Chondrocyte (in vitro differentiated cells): Measurements from ENCODE around the gene PTPRQ. TPM values are rescaled to one million over a fixed set of nuclear protein-coding genes. Genes with fewer than 3 reads are reported as not detected.

Experiments
- DNase-seq: peaks from one replicate; pipeline ENCODE4 v3.0.0; 2021; ENCODE audit warnings: mixed read lengths, low spot score
- H3K27ac Mint-ChIP-seq: one replicate; pipeline ENCODE4 v1.8.0; 2021; ENCODE audit warnings: mild to moderate bottlenecking, moderate library complexity, mixed read lengths; ENCODE audit not compliant: unreplicated experiment
- H3K27me3 Mint-ChIP-seq: 2 replicates; pipeline ENCODE4 v1.8.0; 2021; ENCODE audit warnings: low read depth, mixed read lengths
- H3K36me3 Mint-ChIP-seq: 2 replicates; pipeline ENCODE4 v1.8.0; 2021; ENCODE audit warnings: low read depth, mixed read lengths
- H3K4me1 Mint-ChIP-seq: 2 replicates; pipeline ENCODE4 v1.8.0; 2021; ENCODE audit warnings: low read depth, mild to moderate bottlenecking, mixed read lengths
- H3K4me3 Mint-ChIP-seq: one replicate; pipeline ENCODE4 v1.8.0; 2021; ENCODE audit warnings: mild to moderate bottlenecking, moderate library complexity, mixed read lengths; ENCODE audit not compliant: unreplicated experiment
- H3K9me3 Mint-ChIP-seq: 2 replicates; pipeline ENCODE4 v1.8.0; 2021; ENCODE audit warnings: low read depth, mixed read lengths
- CTCF ChIP-seq: fragments of 200-600 bp; sonication (generic); IDR thresholded peaks from 2 replicates; pipeline ENCODE4 v1.5.0; 2021; ENCODE audit warnings: antibody characterized with exemption, mild to moderate bottlenecking, moderate library complexity
- total RNA-seq: library from RNA; stranded (reverse); gene quantifications from 3 replicates; pipeline ENCODE4 v1.2.1, GENCODE V29; 2021

The PTPRQ gene
- total RNA-seq, 1 donor from 2014 or later = 0.10 TPM

- H3K4me3 Mint-ChIP-seq = no peak overlapping the region
- H3K27me3 Mint-ChIP-seq = no peaks in the 10 kb centered on the region
- no peak for DNase-seq
- H3K27ac Mint-ChIP-seq = no peak overlapping the region
- peaks cover 6% of the 10 kb centered on the region for H3K9me3 Mint-ChIP-seq
- no peaks in the 10 kb centered on the region for H3K4me1 Mint-ChIP-seq
- no peaks in the 10 kb centered on the region for H3K36me3 Mint-ChIP-seq
- TF ChIP-seq CTCF = no peak
These were observed 246.5 kb downstream of the PTPRQ start for GRCh38 chr12:80690513-80690912.

- Mint-ChIP-seq H3K4me3 (no peak overlapping the region), H3K9me3 (peaks cover under 1% of the 10 kb centered on the region), H3K4me1 (no peaks in the 10 kb centered on the region), H3K27ac (no peak overlapping the region), H3K27me3 (no peaks in the 10 kb centered on the region), H3K36me3 (no peaks in the 10 kb centered on the region)
- no peak for DNase-seq
- no peak for TF ChIP-seq CTCF
These were observed 248.1 kb downstream of the PTPRQ start for GRCh38 chr12:80692114-80692513.

GRCh38 chr12:80697270-80697887 is 253.3 kb downstream of the PTPRQ start:
- no peaks in the 10 kb centered on the region for H3K9me3 Mint-ChIP-seq
- H3K27me3 Mint-ChIP-seq = peaks cover 10% of the 10 kb centered on the region
- H3K4me3 Mint-ChIP-seq = no peak overlapping the region
- no peak for TF ChIP-seq CTCF
- DNase-seq = no peak
- H3K4me1 Mint-ChIP-seq = peaks cover 4% of the 10 kb centered on the region
- no peak overlapping the region for H3K27ac Mint-ChIP-seq
- H3K36me3 Mint-ChIP-seq = no peaks in the 10 kb centered on the region

GRCh38 chr12:80698256-80698655 is 254.2 kb downstream of the PTPRQ start:
- Mint-ChIP-seq H3K27ac (no peak overlapping the region), H3K4me1 (peaks cover 13% of the 10 kb centered on the region), H3K36me3 (no peaks in the 10 kb centered on the region)

GRCh38 chr12:80698847-80699542 is 255.0 kb downstream of the PTPRQ start:
- H3K4me1 Mint-ChIP-seq = peaks cover 16% of the 10 kb centered on the region
- no peaks in the 10 kb centered on the region for H3K9me3 Mint-ChIP-seq
- TF ChIP-seq CTCF = no peak
- DNase-seq = no peak
- no peak overlapping the region for H3K4me3 Mint-ChIP-seq
- H3K27me3 Mint-ChIP-seq = peaks cover 10% of the 10 kb centered on the region
- H3K27ac Mint-ChIP-seq = no peak overlapping the region
- H3K36me3 Mint-ChIP-seq = no peaks in the 10 kb centered on the region

More at GRCh38 chr12:80698256-80698655, 254.2 kb downstream of the PTPRQ start:
- H3K27me3 Mint-ChIP-seq = peaks cover 10% of the 10 kb centered on the region
- no peak for TF ChIP-seq CTCF
- H3K4me3 Mint-ChIP-seq = no peak overlapping the region
- no peaks in the 10 kb centered on the region for H3K9me3 Mint-ChIP-seq
- no peak for DNase-seq
